Mucosa of gallbladder (tissue), 1 donor: ENCODE data around the gene PRKG1. TPM values are rescaled to one million over a fixed set of nuclear protein-coding genes. Genes with fewer than 3 reads are reported as not detected.
"Not testable (repeated sequence)": the region's sequence is repeated elsewhere in the genome, so short reads cannot be mapped to it uniquely, and the experiment has no call there.

Experiments
- DNase-seq: peaks from one replicate; pipeline ENCODE4 v3.0.0-alpha.2; 2020; ENCODE audit warnings: low spot score
- total RNA-seq: library from RNA; stranded (reverse); gene quantifications from one replicate; pipeline ENCODE4 v1.2.1, GENCODE V29; 2021
- donor health status: DM: no; HTN: no; CAD: no.

Gene PRKG1
- total RNA-seq, 1 donor from 2014 or later, result 28.3 TPM

DNA sequence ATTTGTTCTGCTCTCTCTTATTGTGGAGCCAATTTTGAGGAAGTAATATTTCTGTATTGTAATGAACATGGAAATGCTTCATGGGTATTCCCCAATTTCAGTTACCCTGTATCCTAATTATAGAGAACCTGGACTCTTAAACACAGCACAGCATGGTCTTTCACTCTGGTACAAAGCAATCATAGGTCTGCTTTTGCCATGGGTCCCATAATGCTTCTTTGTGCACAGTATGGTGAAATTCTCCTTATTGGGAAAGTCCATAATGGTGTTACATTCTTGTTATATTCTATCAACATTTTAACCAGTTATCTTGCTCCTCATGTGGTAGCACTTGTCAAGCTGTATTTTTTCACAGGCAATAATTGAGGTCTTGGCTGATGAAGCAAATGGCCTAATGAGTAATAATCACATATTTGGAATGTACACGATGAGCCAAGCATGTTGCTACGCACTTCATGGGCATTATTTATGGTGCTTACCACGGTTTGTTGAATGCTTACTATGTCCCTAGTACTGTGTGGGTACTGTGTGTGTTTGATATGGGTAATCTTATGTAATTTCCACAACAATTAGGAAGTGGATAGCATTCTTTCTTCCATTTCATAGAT, 42.9 kb downstream of the PRKG1 start:
- DNase-seq, result no peak

DNA sequence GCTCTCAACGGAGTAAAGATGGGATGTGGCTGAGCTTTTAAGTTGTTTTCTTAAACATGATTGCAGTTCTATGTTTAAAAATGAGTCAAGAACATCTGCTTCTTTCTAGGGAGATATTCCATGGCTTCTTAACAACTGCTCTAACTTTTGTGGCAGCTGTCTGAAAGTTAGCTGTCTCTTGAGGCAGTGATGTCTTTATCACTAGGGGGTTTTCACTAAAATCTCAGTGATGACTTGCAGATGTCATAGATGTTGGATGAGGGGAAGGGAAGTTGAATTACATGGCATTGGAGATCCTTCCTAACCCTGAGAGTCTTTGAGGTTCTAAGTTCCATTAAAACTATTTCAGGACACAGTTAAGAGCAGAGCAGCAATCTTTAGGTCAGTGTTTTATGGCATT, 43.5 kb downstream of the PRKG1 start:
- no peak for DNase-seq

DNA sequence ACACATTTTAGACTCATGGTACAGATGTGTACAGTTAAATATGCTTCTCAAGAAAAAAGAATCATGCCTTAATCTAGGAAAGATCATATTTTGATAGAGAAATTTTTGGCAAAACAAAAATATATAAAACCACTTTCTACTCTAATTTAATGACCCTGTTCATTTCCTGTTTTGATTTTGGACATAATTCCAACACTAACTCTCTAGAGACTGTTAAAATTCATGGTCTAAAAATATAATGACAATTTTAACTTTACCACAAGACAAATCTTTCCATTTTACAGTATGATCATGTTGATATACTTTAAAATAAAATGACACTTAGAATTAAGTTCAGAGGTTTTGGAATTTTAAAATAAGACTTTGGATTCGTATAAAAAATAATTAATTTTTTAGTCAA, 45.2 kb downstream of the PRKG1 start:
- no peak for DNase-seq

DNA sequence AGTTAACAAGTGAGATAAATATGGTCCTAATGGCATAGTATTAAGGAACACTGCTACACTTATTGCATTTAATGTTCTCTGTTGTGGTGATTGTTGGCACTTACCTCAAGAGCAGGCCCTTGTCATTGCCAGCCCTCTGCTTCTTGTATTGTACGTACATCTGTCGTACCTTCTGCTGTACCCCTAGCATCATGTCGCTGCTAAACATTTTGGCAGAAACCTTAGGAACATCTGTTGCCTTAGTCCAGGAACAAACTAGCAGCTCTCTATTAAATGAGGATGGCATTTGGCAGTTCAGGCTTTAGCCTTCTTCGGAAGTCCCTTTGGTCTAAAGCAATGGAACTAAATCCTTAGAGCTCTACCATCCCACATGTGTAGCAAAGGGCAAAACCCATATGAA, 47.6 kb downstream of the PRKG1 start:
- no peak for DNase-seq

DNA sequence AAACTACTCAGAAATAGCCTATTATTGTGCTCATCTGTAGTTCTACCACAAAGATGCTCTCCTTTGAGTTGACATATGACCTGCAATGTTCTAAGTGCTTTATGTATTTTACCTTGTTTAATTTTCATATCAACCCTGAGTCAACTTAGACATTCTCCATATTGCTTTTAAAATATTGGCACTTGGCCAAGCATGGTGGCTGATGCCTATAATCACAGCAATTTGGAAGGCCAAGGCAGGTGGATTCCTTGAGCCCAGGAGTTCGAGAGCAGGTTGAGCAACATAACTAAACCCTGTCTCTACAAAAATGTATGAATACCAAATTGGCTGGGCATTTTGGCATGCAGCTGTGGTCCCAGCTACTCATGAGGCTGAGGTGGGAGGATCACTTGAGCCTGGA, 50.6 kb downstream of the PRKG1 start:
- no peak for DNase-seq

DNA sequence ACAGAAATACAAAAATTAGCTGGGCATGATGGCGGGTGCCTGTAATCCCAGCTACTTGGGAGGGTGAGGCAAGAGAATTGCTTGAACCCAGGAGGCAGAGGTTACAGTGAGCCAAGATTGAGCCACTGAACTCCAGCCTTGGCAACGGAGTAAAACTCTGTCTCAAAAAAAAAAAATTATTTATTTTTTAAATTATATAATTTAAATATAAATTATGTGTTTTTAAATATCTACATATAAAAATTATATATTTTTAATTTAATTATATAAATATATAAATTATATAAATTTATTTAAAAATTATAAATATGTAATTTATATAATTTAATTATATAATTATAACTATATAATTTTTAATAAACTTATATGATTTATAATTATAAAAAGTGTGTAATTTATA, 51.2 kb downstream of the PRKG1 start:
- no peak for DNase-seq

DNA sequence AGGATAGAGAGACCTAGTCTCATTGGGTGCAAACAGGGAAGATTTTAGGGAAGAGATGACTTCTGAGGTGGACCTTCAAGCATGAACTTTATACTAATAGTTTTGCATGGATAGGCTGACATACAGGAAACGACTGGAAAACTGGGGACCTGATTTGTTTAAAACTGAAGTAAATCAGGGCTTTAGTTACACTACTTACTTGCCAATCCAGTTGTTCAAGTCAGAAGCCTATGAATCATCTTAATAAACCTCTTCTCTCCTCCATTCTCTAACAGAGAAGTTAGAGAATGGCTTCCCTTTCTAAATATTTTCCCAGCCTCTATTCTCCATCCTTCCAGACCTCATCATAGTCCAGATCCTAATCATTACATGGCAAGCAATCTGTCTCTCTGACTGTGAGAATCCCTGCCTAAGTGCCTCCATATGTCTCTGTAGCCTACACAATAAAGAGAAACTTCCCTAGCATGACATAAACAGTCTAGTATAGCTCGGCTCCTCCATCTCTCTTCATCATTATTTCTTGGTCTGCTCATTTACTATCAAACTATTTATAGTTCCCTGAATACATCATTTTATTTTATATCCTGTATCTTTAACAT, 55.8 kb downstream of the PRKG1 start:
- no peak for DNase-seq

DNA sequence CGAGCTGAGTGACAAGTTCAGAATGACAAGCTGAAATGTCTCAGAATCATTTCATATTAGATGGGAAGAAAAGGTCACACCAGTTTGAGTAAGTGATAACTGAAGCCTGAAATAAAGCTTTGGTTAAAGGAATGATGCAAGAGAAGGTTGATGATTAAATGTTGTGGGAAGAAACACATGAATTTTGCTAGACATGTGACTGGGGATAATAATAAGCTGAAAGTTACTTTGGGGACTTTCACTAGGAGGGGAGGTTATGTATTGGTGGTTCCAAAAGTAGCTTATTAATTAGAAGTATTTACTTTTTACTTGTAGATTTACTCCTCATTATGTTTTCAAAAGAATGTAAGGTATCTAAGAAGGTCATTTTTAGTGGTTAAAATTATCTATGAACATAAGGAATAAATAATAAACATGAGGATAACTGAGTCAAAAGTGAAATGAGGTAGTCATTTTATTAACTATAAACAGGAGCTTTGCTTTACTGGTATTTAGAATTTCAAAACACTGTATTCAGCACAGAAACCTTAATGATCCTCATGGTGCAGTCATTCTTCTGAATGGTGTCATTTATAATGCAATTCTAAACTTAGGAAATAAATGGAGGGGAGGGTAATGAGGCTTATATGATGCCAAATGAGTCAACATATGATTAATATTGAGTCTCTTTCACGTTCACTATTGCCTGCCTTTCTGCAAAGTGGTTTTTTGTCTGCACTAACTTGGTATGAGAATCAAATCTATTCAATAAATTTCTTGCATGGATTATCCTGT, 63.7 kb downstream of the PRKG1 start:
- no peak for DNase-seq

DNA sequence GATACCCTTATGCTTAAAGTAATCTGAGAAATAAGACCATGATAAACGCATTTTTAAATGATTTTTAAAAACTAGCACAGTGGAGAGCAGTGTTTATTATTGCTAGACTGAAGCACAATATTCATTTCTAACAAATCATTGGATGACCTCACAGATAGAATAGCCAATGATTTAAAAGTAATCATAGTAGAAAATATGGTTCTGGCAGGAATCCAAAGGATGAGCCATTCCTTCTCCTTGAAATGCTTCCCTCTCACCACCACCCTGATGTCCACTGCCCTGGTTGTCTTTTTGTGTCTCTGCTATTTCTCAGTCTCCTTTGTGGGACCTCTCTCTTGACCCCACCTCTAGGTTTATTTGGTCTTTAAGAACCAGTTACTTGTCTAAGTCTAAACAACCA, 64.9 kb downstream of the PRKG1 start:
- DNase-seq, result no peak

DNA sequence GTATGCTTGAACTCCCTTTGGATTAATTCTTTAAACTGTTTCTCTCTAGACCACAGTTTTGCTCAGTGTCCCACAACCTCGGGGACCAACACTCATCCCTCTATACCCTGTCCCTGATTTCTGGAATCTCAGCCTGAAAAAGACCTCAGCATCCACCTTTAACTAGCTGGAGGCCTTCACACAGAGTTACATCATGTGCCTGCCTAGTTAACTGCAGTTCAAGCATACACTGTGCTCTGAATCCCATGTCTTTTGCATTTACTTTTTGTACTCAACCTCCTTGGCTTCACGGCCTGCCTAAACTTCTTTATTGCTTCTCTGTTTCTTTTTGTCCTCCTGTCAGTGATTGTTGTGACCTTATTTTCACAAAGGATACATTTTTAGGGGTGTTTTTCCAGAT, 66.7 kb downstream of the PRKG1 start:
- no peak for DNase-seq

DNA sequence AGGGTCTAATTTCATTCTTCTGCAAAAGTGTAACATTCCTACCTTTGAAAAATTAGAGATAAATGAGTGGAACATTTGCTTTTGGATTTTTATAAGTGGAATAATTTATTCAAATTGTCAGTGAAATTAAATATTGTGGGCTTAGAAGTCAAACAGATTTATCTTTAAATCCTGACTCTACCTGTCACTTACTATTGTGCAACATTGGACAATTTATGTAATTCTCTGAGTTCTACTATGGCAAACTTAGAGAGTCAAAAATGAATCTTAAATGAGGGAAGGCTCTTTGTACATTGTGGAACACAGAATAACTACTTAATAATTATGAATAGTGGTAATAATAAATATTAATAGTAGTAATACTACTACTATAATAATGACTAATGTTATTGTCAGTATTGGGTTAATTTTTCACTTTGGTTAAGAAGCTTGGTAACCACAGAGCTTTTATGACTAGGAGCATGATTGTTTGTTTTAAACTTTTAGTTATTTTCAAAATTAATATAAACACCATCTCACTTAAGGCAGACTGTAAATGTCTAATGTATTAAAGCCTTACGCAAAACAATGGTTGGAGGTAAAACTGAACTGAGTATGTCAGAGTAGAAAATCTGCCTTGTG, 70.0 kb downstream of the PRKG1 start:
- no peak for DNase-seq

DNA sequence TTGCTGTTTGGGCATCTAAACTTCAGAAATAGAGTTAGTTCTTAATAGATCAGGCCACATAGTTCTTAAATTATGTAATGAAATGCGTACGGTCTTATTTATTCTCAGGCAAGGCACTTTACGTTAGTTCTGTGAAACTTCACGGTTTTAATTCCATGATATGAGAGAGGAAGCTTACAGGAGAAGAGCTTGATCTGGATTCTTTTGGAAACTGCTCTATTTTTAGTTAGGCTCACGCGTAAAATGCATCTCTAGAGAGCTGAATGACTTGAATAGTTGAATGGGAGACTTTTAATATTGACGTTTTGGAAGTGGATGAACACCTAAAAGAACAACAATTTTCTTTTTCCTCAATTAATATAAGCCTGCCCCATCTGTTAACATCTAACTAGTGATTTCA, 71.1 kb downstream of the PRKG1 start:
- DNase-seq, result no peak

DNA sequence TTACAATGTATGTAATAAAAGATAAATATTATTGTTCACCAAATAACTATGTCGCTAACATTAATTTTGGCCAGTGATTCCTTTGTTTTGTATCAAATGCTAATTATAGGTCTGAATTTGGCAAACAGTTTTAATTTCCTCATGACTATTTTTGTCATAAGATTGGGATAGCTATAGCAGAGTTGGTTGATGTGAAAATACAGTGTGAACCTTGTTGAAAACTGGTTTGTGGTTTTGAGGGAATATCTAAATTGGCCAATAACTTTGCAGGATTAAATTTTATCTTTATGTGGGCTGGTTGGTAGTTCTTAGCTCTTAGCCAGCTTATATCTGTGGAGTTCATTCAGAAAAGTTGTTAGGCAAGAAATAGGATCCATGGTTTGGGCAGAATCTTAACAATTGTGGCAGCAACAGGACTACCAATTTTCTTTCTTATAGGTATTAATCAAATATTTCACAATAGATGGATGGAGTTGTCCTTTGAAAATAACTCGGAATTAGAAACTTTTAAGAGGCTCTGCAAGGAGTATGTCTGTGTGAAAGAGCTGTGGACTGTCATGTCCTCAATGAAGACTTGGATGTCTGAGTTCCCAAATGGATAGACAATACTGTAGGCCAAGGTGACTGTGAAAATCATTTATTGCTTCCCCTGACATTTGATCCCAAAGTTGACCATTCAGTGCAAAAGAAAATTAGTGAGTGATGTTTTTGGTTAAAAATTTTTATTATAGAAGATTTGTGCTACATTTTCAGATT, 73.5 kb downstream of the PRKG1 start:
- DNase-seq, result no peak

DNA sequence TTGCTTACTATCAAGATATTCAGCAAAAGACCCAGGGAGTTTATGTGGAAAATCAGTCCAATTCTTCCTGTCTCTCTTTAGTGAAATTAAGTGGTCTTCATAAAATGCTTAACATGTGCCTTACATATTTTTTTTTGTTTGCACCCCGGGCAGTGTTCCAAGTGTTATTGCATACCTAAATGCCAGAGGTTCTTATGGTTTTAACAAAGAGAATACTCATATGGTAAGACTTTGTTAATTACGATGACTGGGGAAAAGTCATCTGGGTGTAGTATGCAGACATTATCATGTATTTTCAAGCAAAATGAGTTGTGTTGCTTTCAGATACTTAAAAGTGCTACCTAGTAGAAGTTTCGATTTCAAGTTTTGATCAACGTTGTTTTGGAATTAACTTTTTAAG, 82.6 kb downstream of the PRKG1 start:
- DNase-seq, result no peak

DNA sequence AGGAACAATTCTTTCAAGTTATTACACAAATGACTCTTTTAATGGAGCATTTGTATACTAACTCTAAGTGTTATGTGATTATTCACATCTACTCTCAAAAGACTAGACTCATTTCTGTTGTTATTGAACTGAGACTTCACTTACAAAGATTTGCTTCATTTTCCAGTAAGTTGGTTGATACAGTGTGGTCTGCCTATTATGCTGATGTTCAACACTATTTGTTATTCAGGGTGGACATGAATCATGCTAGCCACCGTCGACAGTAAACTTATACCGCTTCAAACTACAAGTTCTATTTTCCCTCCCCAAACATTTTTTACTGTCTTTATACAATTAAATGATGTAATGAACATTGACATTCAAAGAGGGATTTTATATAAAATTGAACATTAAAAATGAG, 84.5 kb downstream of the PRKG1 start:
- DNase-seq, result no peak

DNA sequence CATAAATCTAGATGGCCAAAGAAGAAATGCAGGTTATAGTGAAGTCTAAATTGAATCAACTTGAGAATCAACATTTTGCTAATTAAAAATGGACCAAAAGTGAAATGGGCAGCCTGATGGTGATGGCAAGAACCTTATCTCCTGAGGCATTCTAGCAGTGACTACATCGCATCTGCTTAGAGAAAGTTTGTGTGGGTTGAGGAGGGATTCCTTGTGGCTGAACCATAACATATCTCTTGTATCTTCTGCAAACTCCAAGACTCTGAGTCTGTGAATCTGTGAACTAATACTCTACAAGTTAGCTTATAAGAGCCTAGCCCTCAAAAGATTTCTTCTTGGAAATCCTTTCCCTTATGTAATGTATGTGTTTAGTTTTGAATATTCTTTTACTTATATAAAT, 85.6 kb downstream of the PRKG1 start:
- DNase-seq, result no peak

DNA sequence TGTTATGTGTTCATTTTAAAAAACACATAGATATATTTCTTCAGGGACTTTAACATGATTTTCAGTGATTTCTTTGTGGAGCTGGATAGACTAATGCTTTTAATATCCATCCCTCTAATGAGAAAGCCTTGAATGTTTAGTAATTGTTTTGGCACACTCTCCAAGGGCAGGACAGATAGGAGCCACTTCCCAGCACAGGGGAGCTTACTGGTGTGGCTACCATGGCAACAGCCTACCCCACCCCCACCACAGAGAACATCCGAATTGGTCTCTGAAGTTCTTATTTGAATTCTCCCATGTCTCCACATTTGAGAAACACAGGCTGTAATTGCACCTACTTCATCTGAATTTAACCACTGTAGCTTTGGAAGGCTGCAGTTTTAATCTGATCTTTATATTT, 87.7 kb downstream of the PRKG1 start:
- no peak for DNase-seq

DNA sequence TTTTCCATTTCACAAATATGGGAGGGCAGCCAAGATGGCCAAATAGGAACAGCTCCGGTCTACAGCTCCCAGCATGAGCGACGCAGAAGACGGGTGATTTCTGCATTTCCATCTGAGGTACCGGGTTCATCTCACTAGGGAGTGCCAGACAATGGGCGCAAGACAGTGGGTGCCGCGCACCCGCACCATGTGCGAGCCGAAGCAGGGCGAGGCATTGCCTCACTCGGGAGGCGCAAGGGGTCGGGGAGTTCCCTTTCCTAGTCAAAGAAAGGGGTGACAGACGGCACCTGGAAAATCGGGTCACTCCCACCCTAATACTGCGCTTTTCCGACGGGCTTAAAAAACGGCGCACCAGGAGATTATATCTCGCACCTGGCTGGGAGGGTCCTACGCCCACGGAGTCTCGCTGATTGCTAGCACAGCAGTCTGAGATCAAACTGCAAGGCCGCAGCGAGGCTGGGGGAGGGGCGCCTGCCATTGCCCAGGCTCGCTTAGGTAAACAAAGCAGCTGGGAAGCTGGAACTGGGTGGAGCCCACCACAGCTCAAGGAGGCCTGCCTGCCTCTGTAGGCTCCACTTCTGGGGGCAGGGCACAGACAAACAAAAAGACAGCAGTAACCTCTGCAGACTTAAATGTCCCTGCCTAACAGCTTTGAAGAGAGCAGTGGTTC, 89.2 kb downstream of the PRKG1 start:
- not testable (repeated sequence) for DNase-seq

DNA sequence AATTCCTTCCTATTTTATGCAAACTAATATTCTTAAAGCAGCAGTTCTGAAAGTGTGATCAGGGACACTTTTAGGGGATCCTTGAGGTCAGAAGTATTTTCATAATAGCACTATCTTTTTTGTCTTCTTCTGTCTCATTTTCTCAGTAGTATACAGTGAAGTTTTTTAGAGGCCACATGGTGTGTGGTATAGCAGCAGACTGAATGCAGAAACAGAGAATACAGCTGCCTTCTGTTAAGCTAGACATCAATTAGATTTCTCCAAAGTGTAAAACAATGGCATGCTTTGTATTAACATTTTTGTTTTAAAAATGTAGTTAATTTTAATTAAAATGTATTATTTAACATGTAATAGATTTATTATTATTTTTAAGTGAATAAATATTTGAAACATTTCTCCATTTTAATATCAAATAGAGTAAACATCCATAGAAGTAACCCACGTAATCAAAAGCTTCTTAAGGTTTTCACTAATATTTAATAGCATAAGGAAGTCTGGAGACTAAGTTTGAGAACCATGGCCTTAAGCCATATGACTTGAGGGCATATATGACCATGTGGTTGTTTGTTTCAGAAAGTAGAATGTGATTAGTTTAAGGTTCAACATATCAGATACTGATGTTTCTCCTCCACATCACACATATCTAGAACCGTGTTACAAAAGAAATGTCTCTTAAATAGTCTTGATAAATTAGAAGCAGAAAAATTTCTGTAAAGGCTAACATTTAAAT, 94.0 kb downstream of the PRKG1 start:
- no peak for DNase-seq

DNA sequence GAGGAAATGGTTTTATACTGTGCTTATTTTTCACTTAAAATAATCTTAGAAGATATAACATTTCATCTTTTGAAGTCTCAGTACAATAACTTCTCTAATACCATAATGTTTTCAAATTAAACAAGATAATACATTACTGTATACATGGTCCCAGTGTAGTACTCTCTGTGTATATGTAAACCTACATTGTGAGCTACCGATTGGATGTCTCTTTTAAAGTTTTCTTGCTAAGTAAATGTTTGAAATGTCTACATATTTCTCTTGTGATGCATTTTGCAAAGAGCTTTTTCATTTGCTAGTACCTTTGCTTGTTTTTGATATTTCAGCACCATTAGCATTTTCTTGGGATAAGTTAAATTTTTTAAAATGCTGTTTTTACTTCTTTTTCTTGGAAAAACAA, 94.8 kb downstream of the PRKG1 start:
- no peak for DNase-seq
